ENCODE measurements around the gene PRDM16. TPM values are rescaled to one million over a fixed set of nuclear protein-coding genes. Genes with fewer than 3 reads are reported as not detected.

The PRDM16 gene
- total RNA-seq, 1 experiment from 2014 or later, result 0.17 TPM

DNA sequence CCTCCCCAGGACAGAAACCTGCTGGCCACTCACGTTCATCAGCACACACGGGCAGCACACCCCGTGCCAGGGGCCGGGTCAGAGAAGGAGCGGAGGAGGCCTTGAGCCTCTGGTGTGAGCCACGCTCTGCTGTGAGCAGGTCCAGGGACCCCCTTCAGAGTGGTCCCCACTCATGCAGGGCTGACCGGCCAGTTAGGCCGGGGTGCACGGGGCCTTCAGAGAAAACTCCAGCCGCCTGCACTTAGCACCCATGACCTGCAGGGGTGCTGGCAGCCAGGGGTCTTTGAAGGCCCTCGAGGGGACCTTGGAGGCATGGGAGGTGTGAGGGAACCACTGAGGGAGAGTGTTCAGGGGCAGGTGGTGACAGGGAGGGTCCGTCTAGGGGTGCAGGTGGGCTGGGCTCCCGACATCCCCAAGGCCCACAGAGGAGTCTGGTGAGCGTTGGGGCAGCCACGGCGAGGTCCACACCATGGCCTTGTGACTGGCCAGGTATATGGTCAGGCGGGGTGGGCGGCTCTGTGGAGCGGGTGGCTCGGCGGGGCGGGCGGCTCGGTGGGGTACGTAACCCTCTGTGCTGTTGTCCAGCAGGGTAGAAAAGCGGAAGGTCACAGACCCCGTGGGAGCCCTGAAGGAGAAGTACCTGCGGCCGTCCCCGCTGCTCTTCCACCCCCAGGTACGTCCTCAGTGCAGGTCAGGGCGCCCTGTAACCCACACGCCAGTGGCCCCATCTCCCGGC lies 345.1 kb downstream of the PRDM16 start:
- Histone ChIP-seq H3K56ac (ENCODE audit: insufficient read length, low read depth, low read length) (no peak overlapping the region), H3K9ac (ENCODE audit: extremely low read depth, insufficient read length, low read length) (no peak overlapping the region)
- TF ChIP-seq, protein P1, sequence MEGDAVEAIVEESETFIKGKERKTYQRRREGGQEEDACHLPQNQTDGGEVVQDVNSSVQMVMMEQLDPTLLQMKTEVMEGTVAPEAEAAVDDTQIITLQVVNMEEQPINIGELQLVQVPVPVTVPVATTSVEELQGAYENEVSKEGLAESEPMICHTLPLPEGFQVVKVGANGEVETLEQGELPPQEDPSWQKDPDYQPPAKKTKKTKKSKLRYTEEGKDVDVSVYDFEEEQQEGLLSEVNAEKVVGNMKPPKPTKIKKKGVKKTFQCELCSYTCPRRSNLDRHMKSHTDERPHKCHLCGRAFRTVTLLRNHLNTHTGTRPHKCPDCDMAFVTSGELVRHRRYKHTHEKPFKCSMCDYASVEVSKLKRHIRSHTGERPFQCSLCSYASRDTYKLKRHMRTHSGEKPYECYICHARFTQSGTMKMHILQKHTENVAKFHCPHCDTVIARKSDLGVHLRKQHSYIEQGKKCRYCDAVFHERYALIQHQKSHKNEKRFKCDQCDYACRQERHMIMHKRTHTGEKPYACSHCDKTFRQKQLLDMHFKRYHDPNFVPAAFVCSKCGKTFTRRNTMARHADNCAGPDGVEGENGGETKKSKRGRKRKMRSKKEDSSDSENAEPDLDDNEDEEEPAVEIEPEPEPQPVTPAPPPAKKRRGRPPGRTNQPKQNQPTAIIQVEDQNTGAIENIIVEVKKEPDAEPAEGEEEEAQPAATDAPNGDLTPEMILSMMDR (conservative IDR thresholded peaks at IDR 0.05), result peak; percentile 38; the same call in 2 of the 3 replicates

More for the DNA sequence above, 345.1 kb downstream of the PRDM16 start:
- Histone ChIP-seq H2AK5ac (ENCODE audit: insufficient read length, low read length) (no peak overlapping the region), H3K27me3 (ENCODE audit: insufficient read depth, low read length) (no peaks in the 10 kb centered on the region), H2AFZ (ENCODE audit: low read length) (no peak overlapping the region), H2BK120ac (ENCODE audit: low read depth, low read length, poor library complexity, severe bottlenecking) (no peak overlapping the region), H3K9me3 (ENCODE audit: control insufficient read depth, low read depth, low read length) (peaks cover 7% of the 10 kb centered on the region), H4K5ac (ENCODE audit: insufficient read length, low read depth, low read length) (no peak overlapping the region), H4K91ac (ENCODE audit: insufficient read length, low read depth, low read length) (no peak overlapping the region), H3K4me2 (ENCODE audit: insufficient read depth, insufficient read length, low read length) (no peak overlapping the region), H2BK5ac (ENCODE audit: insufficient read length, low read length) (no peak overlapping the region), H2BK15ac (ENCODE audit: low read depth, low read length) (no peak overlapping the region), H4K8ac (replicated peaks; ENCODE audit: insufficient read length, low read depth, low read length) (no peak overlapping the region), H2BK20ac (ENCODE audit: low read depth, low read length, poor library complexity, severe bottlenecking) (no peak overlapping the region), H3K79me2 (ENCODE audit: insufficient read depth, low read length) (no peaks in the 10 kb centered on the region), H3K23ac (ENCODE audit: insufficient read length, low read depth, low read length) (no peak overlapping the region), H2BK12ac (ENCODE audit: insufficient read length, low read depth, low read length) (no peak overlapping the region), H3K18ac (ENCODE audit: insufficient read length, low read depth, low read length) (no peak overlapping the region), H3K4me1 (ENCODE audit: insufficient read depth, low read length) (no peaks in the 10 kb centered on the region), H3K27ac (ENCODE audit: insufficient read length, low read depth, low read length) (no peak overlapping the region), H3T11ph (ENCODE audit: low read length) (no peak overlapping the region), H3K23me2 (ENCODE audit: insufficient read length, low read depth, low read length, poor library complexity, severe bottlenecking) (no peaks in the 10 kb centered on the region), H3K79me1 (ENCODE audit: insufficient read depth, low read depth, low read length, poor library complexity, severe bottlenecking) (no peaks in the 10 kb centered on the region), H3K14ac (ENCODE audit: insufficient read depth, low read length) (peak overlapping the region; percentile 44; the same call in 1 of the 2 replicates), H4K20me1 (ENCODE audit: control insufficient read depth, insufficient read depth, insufficient read length) (no peaks in the 10 kb centered on the region), H3K4ac (ENCODE audit: low read depth, low read length) (no peak overlapping the region)
- Mint-ChIP-seq H3K27me3 (ENCODE audit: low read depth) (peaks cover 1% of the 10 kb centered on the region), H3K27ac (peak overlapping the region in 1 of 3 experiments; percentile 82; a peak in 1 of 7 replicates), H3K9me3 (peaks cover 10 to 12% of the 10 kb centered on the region in 2 experiments), H3K4me3 (no peak overlapping the region), H3K36me3 (ENCODE audit: insufficient read depth in 1 of 3, low read depth in 3 of 3) (peaks cover 0 to 9% (median 2%) of the 10 kb centered on the region in 3 experiments; a peak in 4 of 7 replicates), H3K4me1 (no peaks in the 10 kb centered on the region)
- WGBS (ENCODE audit: extremely low coverage, insufficient read length, low lambda C conversion rate), result no CpG with 5 or more reads among the region's 34 CpGs
- DNase-seq, result no peak

All from H9 (cell line).